Suprapubic skin (tissue), 4 donors: ENCODE results near the gene DCP1A. TPM values are rescaled to one million over a fixed set of nuclear protein-coding genes. Genes with fewer than 3 reads are reported as not detected.
"Not testable (repeated sequence)": the region's sequence is repeated elsewhere in the genome, so short reads cannot be mapped to it uniquely, and the experiment has no call there.

Source experiments
- DNase-seq, 2 donors: peaks; one replicate each; pipeline ENCODE4 v3.0.0-alpha.2; 2019; ENCODE audit warnings: low spot score in 2 of 2
- H3K27ac ChIP-seq: fragments of 200-600 bp; sonication (generic); one replicate; pipeline ENCODE4 v1.5.1; 2019
- H3K27me3 ChIP-seq: fragments of 200-600 bp; sonication (generic); one replicate; pipeline ENCODE4 v1.5.1; 2019
- H3K36me3 ChIP-seq: fragments of 200-600 bp; sonication (generic); one replicate; pipeline ENCODE4 v1.5.1; 2019
- H3K4me1 ChIP-seq: fragments of 200-600 bp; sonication (generic); one replicate; pipeline ENCODE4 v1.5.1; 2019
- H3K4me3 ChIP-seq: fragments of 200-600 bp; sonication (generic); one replicate; pipeline ENCODE4 v1.5.1; 2019; ENCODE audit warnings: mild to moderate bottlenecking
- H3K9me3 ChIP-seq: fragments of 200-600 bp; sonication (generic); one replicate; pipeline ENCODE4 v1.5.1; 2019
- EP300 ChIP-seq: sonication (generic); formaldehyde crosslinking; IDR thresholded peaks from one replicate; pipeline ENCODE4 v1.6.1; 2017; ENCODE audit warnings: antibody characterized with exemption
- POLR2A ChIP-seq, 2 donors: fragments of 450-650 bp; IDR thresholded peaks; one replicate each; pipeline ENCODE4 v1.6.1; 2017; ENCODE audit warnings: antibody characterized with exemption in 2 of 2, mild to moderate bottlenecking in 2 of 2, moderate library complexity in 2 of 2
- POLR2AphosphoS5 ChIP-seq, 3 donors: sonication (generic); formaldehyde crosslinking; IDR thresholded peaks; one replicate each; pipeline ENCODE4 v1.6.1; 2017; ENCODE audit warnings: antibody characterized with exemption in 3 of 3
- WGBS: methylation state at CpG from one replicate; pipeline ENCODE4 v1.1.5; 2018; 5-methylcytosine and 5-hydroxymethylcytosine counted together
- total RNA-seq, 4 donors: library from RNA; depleted of rRNA; stranded (reverse); fragments of >200 nt; gene quantifications; one replicate each; pipeline ENCODE4 v1.1.0, GENCODE V29; 2016
- TF ChIP-seq, protein P1 (sequence below), 2 donors: fragments of 200-600 bp in 1 of 2; fragments of 450-650 bp in 1 of 2; sonication (generic) in 1 of 2; IDR thresholded peaks; one replicate each; pipeline ENCODE4 v1.5.1; 2016 to 2019; ENCODE audit warnings: antibody characterized with exemption in 2 of 2, mild to moderate bottlenecking in 1 of 2, moderate library complexity in 1 of 2

DCP1A gene
- total RNA-seq, 4 donors from 2014 or later: 18.0 to 30.1 (median 22.8) TPM

DNA sequence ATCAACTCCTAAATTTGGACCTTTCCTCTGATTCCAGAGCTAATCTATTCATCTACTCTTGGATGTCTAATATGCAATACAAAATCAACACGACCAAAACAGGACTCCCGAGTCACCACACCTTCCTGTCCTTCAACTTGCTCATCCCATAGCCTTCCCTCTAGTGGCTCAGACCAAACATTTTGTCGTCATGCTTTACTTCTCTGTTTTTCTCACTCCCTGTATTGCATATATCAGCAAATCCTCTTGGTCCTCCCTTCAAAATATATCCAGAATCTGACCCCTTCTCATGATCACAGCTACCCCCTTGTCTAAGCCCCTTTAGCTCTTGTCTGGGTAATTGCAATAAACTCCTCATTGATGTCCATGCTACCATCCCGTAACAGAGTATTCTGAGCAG, 30.5 kb upstream of the DCP1A start:
- Histone ChIP-seq H3K36me3 (no peaks in the 10 kb centered on the region), H3K27me3 (no peaks in the 10 kb centered on the region), H3K27ac (no peak overlapping the region), H3K4me1 (no peaks in the 10 kb centered on the region), H3K4me3 (no peak overlapping the region), H3K9me3 (no peaks in the 10 kb centered on the region)
- DNase-seq: no peak
- WGBS: 71% methylated on average over 4 of the region's 4 CpGs
- TF ChIP-seq POLR2AphosphoS5 (IDR thresholded peaks at IDR 0.05) (no peak), POLR2A (IDR thresholded peaks at IDR 0.05) (no peak), EP300 (no peak)
- TF ChIP-seq, protein P1, sequence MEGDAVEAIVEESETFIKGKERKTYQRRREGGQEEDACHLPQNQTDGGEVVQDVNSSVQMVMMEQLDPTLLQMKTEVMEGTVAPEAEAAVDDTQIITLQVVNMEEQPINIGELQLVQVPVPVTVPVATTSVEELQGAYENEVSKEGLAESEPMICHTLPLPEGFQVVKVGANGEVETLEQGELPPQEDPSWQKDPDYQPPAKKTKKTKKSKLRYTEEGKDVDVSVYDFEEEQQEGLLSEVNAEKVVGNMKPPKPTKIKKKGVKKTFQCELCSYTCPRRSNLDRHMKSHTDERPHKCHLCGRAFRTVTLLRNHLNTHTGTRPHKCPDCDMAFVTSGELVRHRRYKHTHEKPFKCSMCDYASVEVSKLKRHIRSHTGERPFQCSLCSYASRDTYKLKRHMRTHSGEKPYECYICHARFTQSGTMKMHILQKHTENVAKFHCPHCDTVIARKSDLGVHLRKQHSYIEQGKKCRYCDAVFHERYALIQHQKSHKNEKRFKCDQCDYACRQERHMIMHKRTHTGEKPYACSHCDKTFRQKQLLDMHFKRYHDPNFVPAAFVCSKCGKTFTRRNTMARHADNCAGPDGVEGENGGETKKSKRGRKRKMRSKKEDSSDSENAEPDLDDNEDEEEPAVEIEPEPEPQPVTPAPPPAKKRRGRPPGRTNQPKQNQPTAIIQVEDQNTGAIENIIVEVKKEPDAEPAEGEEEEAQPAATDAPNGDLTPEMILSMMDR (IDR thresholded peaks at IDR 0.05): no peak

DNA sequence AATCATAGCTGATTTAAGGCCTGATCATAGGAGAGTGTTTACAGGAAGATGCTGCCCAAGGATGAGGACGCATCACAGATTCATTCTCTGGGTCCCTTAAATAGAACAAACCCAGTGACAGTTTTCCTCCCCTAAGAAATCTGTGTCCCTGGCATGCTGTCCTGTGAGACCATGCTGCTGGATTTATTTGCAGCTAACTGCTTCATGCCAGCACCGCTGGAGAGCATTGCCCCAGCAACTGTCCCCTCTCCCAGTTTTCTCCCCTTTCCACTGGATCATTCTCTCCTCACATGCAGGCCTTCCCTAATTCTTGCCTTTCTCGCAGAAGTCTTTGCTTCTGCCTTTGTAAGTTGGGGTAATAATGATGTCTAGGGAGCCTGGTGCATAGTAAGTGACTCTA, 29.3 kb upstream of the DCP1A start:
- DNase-seq: no peak
- H3K4me3 ChIP-seq: no peak overlapping the region
- no peaks in the 10 kb centered on the region for H3K27me3 ChIP-seq
- no peak for TF ChIP-seq POLR2AphosphoS5 (IDR thresholded peaks at IDR 0.05)
- no peak for TF ChIP-seq EP300
- TF ChIP-seq POLR2A (IDR thresholded peaks at IDR 0.05): no peak
- TF ChIP-seq, protein P1 (IDR thresholded peaks at IDR 0.05): no peak
- no peaks in the 10 kb centered on the region for H3K9me3 ChIP-seq
- no peak overlapping the region for H3K27ac ChIP-seq
- WGBS: 80% methylated on average over 3 of the region's 3 CpGs
- H3K4me1 ChIP-seq: no peaks in the 10 kb centered on the region
- no peaks in the 10 kb centered on the region for H3K36me3 ChIP-seq

DNA sequence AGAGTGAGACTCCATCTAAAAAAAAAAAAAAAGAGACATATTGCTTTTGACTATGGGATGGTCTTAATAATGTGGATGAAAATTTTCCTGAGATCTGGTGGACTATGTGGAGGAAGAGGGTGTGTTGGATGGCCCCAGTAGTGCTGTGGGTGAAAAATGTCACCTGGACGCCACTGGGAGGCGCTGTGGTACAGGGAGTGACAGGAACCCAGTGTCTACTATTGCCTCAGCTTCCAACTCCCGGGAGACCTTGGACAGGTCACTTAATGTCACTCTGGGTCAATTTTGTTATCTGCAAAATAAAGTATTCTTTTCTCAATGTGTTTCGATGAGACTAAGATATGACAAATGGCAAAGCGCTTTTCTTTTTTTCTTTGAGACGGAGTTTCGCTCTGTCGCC, 27.7 kb upstream of the DCP1A start:
- H3K27ac ChIP-seq: no peak overlapping the region
- H3K4me3 ChIP-seq: no peak overlapping the region
- no peaks in the 10 kb centered on the region for H3K36me3 ChIP-seq
- no peak for DNase-seq
- no peaks in the 10 kb centered on the region for H3K4me1 ChIP-seq
- WGBS: 54% methylated on average over 8 of the region's 8 CpGs
- H3K9me3 ChIP-seq: no peaks in the 10 kb centered on the region
- TF ChIP-seq, protein P1 (IDR thresholded peaks at IDR 0.05): peak; percentile 59 to 66
- TF ChIP-seq POLR2A (IDR thresholded peaks at IDR 0.05): no peak
- no peaks in the 10 kb centered on the region for H3K27me3 ChIP-seq

DNA sequence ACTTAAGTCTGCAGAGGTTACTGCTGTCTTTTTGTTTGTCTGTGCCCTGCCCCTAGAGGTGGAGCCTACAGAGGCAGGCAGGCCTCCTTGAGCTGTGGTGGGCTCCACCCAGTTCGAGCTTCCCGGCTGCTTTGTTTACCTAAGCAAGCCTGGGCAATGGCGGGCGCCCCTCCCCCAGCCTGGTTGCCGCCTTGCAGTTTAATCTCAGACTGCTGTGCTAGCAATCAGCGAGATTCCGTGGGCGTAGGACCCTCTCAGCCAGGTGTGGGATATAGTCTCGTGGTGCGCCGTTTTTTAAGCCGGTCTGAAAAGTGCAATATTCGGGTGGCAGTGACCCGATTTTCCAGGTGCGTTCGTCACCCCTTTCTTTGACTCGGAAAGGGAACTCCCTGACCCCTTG, 23.4 kb upstream of the DCP1A start:
- H3K9me3 ChIP-seq, H3K27ac ChIP-seq, H3K27me3 ChIP-seq, DNase-seq, H3K36me3 ChIP-seq, H3K4me1 ChIP-seq, H3K4me3 ChIP-seq: not testable (repeated sequence)
- no CpG with 5 or more reads among the region's 17 CpGs for WGBS

DNA sequence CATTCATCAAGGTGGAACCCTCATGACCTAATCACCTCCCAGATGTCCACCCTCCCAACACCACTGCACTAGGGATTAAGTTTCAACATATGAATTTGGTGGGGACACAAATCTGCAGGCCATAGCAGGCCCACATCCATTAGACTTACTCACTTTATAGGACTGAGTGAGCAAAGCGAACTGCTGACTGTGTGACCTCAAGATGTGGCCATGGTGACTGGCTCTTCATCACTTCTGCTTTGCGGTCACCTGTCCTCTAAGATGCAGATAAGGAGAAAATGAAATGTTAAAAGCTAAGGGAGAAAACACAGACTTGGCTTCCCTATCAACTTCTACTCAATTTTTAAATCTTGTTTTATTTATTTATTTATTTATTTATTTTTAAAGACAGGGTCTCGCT, 14.5 kb upstream of the DCP1A start:
- H3K4me1 ChIP-seq: no peaks in the 10 kb centered on the region
- H3K9me3 ChIP-seq: no peaks in the 10 kb centered on the region
- no peaks in the 10 kb centered on the region for H3K27me3 ChIP-seq
- no peak overlapping the region for H3K27ac ChIP-seq
- WGBS: 96% methylated on average over 3 of the region's 3 CpGs
- no peak for TF ChIP-seq POLR2A (IDR thresholded peaks at IDR 0.05)
- no peak for TF ChIP-seq POLR2AphosphoS5 (IDR thresholded peaks at IDR 0.05)
- no peak for TF ChIP-seq EP300
- TF ChIP-seq, protein P1 (IDR thresholded peaks at IDR 0.05): no peak
- no peaks in the 10 kb centered on the region for H3K36me3 ChIP-seq
- H3K4me3 ChIP-seq: no peak overlapping the region
- DNase-seq: no peak

DNA sequence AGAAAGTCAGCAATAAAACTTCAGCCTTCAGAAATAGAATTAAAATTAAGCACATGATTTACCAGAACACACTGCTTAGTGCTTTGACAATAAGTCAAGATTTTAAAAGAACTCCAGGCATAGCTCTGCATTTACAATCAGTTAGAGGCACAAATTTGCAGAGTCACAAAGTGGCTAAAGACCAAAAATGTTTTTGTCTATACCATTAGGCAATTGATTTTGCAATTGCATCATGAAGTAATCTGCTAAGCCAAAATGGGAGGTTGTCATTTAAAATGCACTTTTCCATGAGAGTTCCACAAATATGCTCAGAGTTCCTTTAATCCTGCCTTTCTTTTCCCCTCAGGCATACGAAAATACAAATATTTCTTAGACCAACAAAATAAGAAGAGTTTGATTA, 10.1 kb upstream of the DCP1A start:
- H3K4me1 ChIP-seq: no peaks in the 10 kb centered on the region
- TF ChIP-seq POLR2A (IDR thresholded peaks at IDR 0.05) (no peak), POLR2AphosphoS5 (IDR thresholded peaks at IDR 0.05) (no peak), EP300 (no peak)
- TF ChIP-seq, protein P1 (IDR thresholded peaks at IDR 0.05): no peak
- H3K27me3 ChIP-seq: no peaks in the 10 kb centered on the region
- H3K27ac ChIP-seq: no peak overlapping the region
- WGBS: 56% methylated on average over 1 of the region's 1 CpG
- no peaks in the 10 kb centered on the region for H3K36me3 ChIP-seq
- H3K4me3 ChIP-seq: no peak overlapping the region
- DNase-seq: no peak
- no peaks in the 10 kb centered on the region for H3K9me3 ChIP-seq
